Natural killer cell (primary cell): Measurements from ENCODE around the gene ZNF628. TPM values are rescaled to one million over a fixed set of nuclear protein-coding genes. Genes with fewer than 3 reads are reported as not detected.

Experiments
- ATAC-seq, 3 donors: fragments of 150-1000 bp in 2 of 3; fragments of 200-7000 bp in 1 of 3; cut with Tn5 transposase; 1 replicate in 1 of 3; 2 replicates in 2 of 3; pipeline ENCODE4 v1.10.0; 2021; ENCODE audit warnings: mild to moderate bottlenecking in 2 of 3, moderate library complexity in 2 of 3
- DNase-seq, 2 donors: peaks; one replicate each; pipeline versions ENCODE4 v3.0.0 to v3.0.0-alpha.2; 2013 to 2021; ENCODE audit warnings: mixed read lengths in 1 of 2
- H3K27ac ChIP-seq: one replicate; pipeline ENCODE4 v1.5.1; 2013; ENCODE audit warnings: mild to moderate bottlenecking, low read length
- H3K27me3 ChIP-seq: one replicate; pipeline ENCODE4 v1.6.1; 2013; ENCODE audit warnings: low read length; ENCODE audit not compliant: control insufficient read depth, insufficient read depth
- H3K36me3 ChIP-seq: one replicate; pipeline ENCODE4 v1.6.1; 2013; ENCODE audit warnings: low read length; ENCODE audit not compliant: control insufficient read depth, insufficient read depth
- H3K4me1 ChIP-seq: one replicate; pipeline ENCODE4 v1.6.1; 2013; ENCODE audit warnings: low read length; ENCODE audit not compliant: control insufficient read depth, insufficient read depth
- H3K4me3 ChIP-seq: one replicate; pipeline ENCODE4 v1.5.1; 2013; ENCODE audit warnings: low read length
- H3K9me3 ChIP-seq: one replicate; pipeline ENCODE4 v1.6.1; 2013; ENCODE audit warnings: low read length; ENCODE audit not compliant: control insufficient read depth, insufficient read depth
- H3K27ac Mint-ChIP-seq, 2 donors: one replicate each; pipeline ENCODE4 v1.8.0; 2022; ENCODE audit warnings: mild to moderate bottlenecking in 2 of 2, mixed read lengths in 2 of 2, moderate library complexity in 1 of 2
- H3K27me3 Mint-ChIP-seq, 2 donors: one replicate each; pipeline ENCODE4 v1.8.0; 2022; ENCODE audit warnings: low read depth in 2 of 2, mixed read lengths in 2 of 2
- H3K36me3 Mint-ChIP-seq: one replicate; pipeline ENCODE4 v1.8.0; 2022; ENCODE audit warnings: mixed read lengths
- H3K4me1 Mint-ChIP-seq, 2 donors: one replicate each; pipeline ENCODE4 v1.8.0; 2022; ENCODE audit warnings: mixed read lengths in 2 of 2
- H3K4me3 Mint-ChIP-seq: one replicate; pipeline ENCODE4 v1.8.0; 2022; ENCODE audit warnings: mild to moderate bottlenecking, moderate library complexity, mixed read lengths
- H3K9me3 Mint-ChIP-seq, 2 donors: one replicate each; pipeline ENCODE4 v1.8.0; 2022; ENCODE audit warnings: mixed read lengths in 2 of 2
- CTCF ChIP-seq: fragments of 200-600 bp; IDR thresholded peaks from one replicate; pipeline ENCODE4 v1.8.0; 2022; ENCODE audit warnings: antibody characterized with exemption
- WGBS: methylation state at CpG from one replicate; pipeline ENCODE4 v1.1.7; 2013; ENCODE audit warnings: missing lambda C conversion rate; ENCODE audit not compliant: insufficient coverage; 5-methylcytosine and 5-hydroxymethylcytosine counted together
- intact Hi-C: fragments of 100-400 bp; cut with micrococcal nuclease; formaldehyde crosslinking; loops from one replicate; pipeline ENCODE4 v1.14.2; 2022
- total RNA-seq, 4 donors: library from RNA; stranded (reverse); fragments of 120-200 nt in 1 of 4; gene quantifications; one replicate each; pipeline versions ENCODE4 v1.2.3 to v1.2.4, GENCODE V29; 2013 to 2022

Gene ZNF628
- total RNA-seq, 3 donors from 2014 or later (not counting 1 experiment from before 2014, with no cell fraction given) = 20.8 to 28.7 (median 24.1) TPM

GRCh38 chr19:55443045-55443823, 33.2 kb upstream of the ZNF628 start, which contains the start of gene SHISA7:
Gene SHISA7 (minus strand): TSS chr19:55443300. CDS start chr19:55442863, 437 bp downstream.
- peaks cover 42% of the 10 kb centered on the region for H3K27me3 ChIP-seq
- Mint-ChIP-seq H3K4me1 (peaks cover 11 to 25% of the 10 kb centered on the region in 2 donors), H3K27me3 (peaks cover 51 to 52% of the 10 kb centered on the region in 2 donors), H3K4me3 (no peak within 1 kb of the TSS), H3K9me3 (no peaks in the 10 kb centered on the region), H3K36me3 (peaks cover 8% of the 10 kb centered on the region), H3K27ac (no peak within 1 kb of the TSS)
- no peak within 1 kb of the TSS for H3K27ac ChIP-seq
- intact Hi-C loops = no loop called here
- ATAC-seq = no peak
- TF ChIP-seq CTCF = no peak
- no peaks in the 10 kb centered on the region for H3K9me3 ChIP-seq
- no peak within 1 kb of the TSS for H3K4me3 ChIP-seq
- no peak for DNase-seq
- H3K36me3 ChIP-seq = no peaks in the 10 kb centered on the region
- H3K4me1 ChIP-seq = peaks cover 22% of the 10 kb centered on the region
- WGBS = 3% methylated on average over 43 of the region's 43 CpGs

GRCh38 chr19:55443824-55444480, 32.5 kb upstream of the ZNF628 start:
- Mint-ChIP-seq H3K36me3 (peaks cover 8% of the 10 kb centered on the region), H3K4me1 (peaks cover 11 to 25% of the 10 kb centered on the region in 2 donors), H3K9me3 (no peaks in the 10 kb centered on the region), H3K27me3 (peaks cover 45 to 48% of the 10 kb centered on the region in 2 donors), H3K27ac (no peak overlapping the region), H3K4me3 (no peak overlapping the region)
- no peaks in the 10 kb centered on the region for H3K9me3 ChIP-seq
- WGBS = 37% methylated on average over 16 of the region's 18 CpGs
- ATAC-seq (no peak), DNase-seq (no peak)
- intact Hi-C loops = no loop called here
- H3K4me1 ChIP-seq = peaks cover 22% of the 10 kb centered on the region
- no peak overlapping the region for H3K27ac ChIP-seq
- no peak for TF ChIP-seq CTCF
- no peak overlapping the region for H3K4me3 ChIP-seq
- H3K36me3 ChIP-seq = no peaks in the 10 kb centered on the region
- peaks cover 40% of the 10 kb centered on the region for H3K27me3 ChIP-seq

- WGBS = 46% methylated on average over 11 of the region's 11 CpGs
- H3K27me3 ChIP-seq = peaks cover 36% of the 10 kb centered on the region
- H3K4me1 ChIP-seq = peaks cover 22% of the 10 kb centered on the region
- no peaks in the 10 kb centered on the region for H3K36me3 ChIP-seq
- no peak overlapping the region for H3K4me3 Mint-ChIP-seq
- intact Hi-C loops = no loop called here
- H3K9me3 ChIP-seq = no peaks in the 10 kb centered on the region
- DNase-seq (no peak), ATAC-seq (no peak)
- H3K27me3 Mint-ChIP-seq = peaks cover 38 to 42% of the 10 kb centered on the region in 2 donors
- no peak overlapping the region for H3K4me3 ChIP-seq
- peaks cover 11 to 19% of the 10 kb centered on the region in 2 donors for H3K4me1 Mint-ChIP-seq
- H3K36me3 Mint-ChIP-seq = peaks cover 8% of the 10 kb centered on the region
- H3K9me3 Mint-ChIP-seq = no peaks in the 10 kb centered on the region
- H3K27ac Mint-ChIP-seq = no peak overlapping the region
- TF ChIP-seq CTCF = no peak
- H3K27ac ChIP-seq = no peak overlapping the region
Observed at GRCh38 chr19:55444646-55445045, 31.8 kb upstream of the ZNF628 start.
